Osteocyte (in vitro differentiated cells): ENCODE measurements around the gene AK9. TPM values are rescaled to one million over a fixed set of nuclear protein-coding genes. Genes with fewer than 3 reads are reported as not detected.

ENCODE experiments used
- DNase-seq: peaks from one replicate; pipeline ENCODE4 v3.0.0; 2021; ENCODE audit warnings: mixed read lengths; ENCODE audit not compliant: unreplicated experiment; ENCODE audit errors: extremely low spot score
- H3K27ac Mint-ChIP-seq: one replicate; pipeline ENCODE4 v1.8.0; 2021; ENCODE audit warnings: mild to moderate bottlenecking, mixed read lengths; ENCODE audit not compliant: unreplicated experiment
- H3K27me3 Mint-ChIP-seq: one replicate; pipeline ENCODE4 v1.8.0; 2021; ENCODE audit warnings: mixed read lengths; ENCODE audit not compliant: unreplicated experiment
- H3K36me3 Mint-ChIP-seq: one replicate; pipeline ENCODE4 v1.8.0; 2021; ENCODE audit warnings: mixed read lengths; ENCODE audit not compliant: unreplicated experiment
- H3K4me1 Mint-ChIP-seq: one replicate; pipeline ENCODE4 v1.8.0; 2021; ENCODE audit warnings: mixed read lengths; ENCODE audit not compliant: unreplicated experiment
- H3K4me3 Mint-ChIP-seq: one replicate; pipeline ENCODE4 v1.8.0; 2021; ENCODE audit warnings: mild to moderate bottlenecking, moderate library complexity, mixed read lengths; ENCODE audit not compliant: unreplicated experiment
- H3K9me3 Mint-ChIP-seq: one replicate; pipeline ENCODE4 v1.8.0; 2021; ENCODE audit warnings: mixed read lengths; ENCODE audit not compliant: unreplicated experiment
- CTCF ChIP-seq: fragments of 200-600 bp; sonication (generic); IDR thresholded peaks from 2 replicates; pipeline ENCODE4 v1.5.0; 2021; ENCODE audit warnings: antibody characterized with exemption, mild to moderate bottlenecking, moderate library complexity
- total RNA-seq: library from RNA; stranded (reverse); gene quantifications from 2 replicates; pipeline ENCODE4 v1.2.1, GENCODE V29; 2021

The AK9 gene
- total RNA-seq, 1 donor from 2014 or later, result 5.3 TPM

- Mint-ChIP-seq H3K9me3 (no peaks in the 10 kb centered on the region), H3K27me3 (peaks cover 31% of the 10 kb centered on the region)
- no peak for DNase-seq
These were observed 179.2 kb downstream of the AK9 start for GRCh38 chr6:109511832-109512231.

DNA sequence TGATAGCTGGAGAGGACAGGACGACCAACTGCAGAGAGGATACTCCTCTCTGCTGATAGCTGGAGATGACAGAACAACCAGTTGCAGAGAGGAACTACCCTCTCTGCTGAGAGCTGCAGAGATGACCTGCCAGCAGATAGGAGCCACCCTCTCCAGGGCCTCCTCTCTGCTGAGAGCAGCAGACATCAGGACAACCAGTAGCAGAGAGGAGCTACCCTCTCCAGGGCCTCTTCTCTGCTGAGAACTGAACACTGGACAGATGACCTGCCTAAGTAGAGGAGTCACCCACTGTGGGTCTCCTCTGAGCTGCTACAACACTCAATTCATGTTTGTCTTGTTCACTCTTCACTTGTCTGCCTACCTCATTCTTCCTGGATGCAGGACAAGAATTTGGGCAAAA is 180.6 kb downstream of the AK9 start:
- DNase-seq, result no peak
- no peaks in the 10 kb centered on the region for H3K36me3 Mint-ChIP-seq
- H3K27ac Mint-ChIP-seq, result no peak overlapping the region
- no peak for TF ChIP-seq CTCF
- H3K27me3 Mint-ChIP-seq, result peaks cover 29% of the 10 kb centered on the region
- H3K4me3 Mint-ChIP-seq, result no peak overlapping the region
- no peaks in the 10 kb centered on the region for H3K4me1 Mint-ChIP-seq
- H3K9me3 Mint-ChIP-seq, result no peaks in the 10 kb centered on the region

More at GRCh38 chr6:109511832-109512231, 179.2 kb downstream of the AK9 start:
- no peaks in the 10 kb centered on the region for H3K36me3 Mint-ChIP-seq
- no peaks in the 10 kb centered on the region for H3K4me1 Mint-ChIP-seq
- H3K4me3 Mint-ChIP-seq, result no peak overlapping the region
- no peak for TF ChIP-seq CTCF
- no peak overlapping the region for H3K27ac Mint-ChIP-seq

DNA sequence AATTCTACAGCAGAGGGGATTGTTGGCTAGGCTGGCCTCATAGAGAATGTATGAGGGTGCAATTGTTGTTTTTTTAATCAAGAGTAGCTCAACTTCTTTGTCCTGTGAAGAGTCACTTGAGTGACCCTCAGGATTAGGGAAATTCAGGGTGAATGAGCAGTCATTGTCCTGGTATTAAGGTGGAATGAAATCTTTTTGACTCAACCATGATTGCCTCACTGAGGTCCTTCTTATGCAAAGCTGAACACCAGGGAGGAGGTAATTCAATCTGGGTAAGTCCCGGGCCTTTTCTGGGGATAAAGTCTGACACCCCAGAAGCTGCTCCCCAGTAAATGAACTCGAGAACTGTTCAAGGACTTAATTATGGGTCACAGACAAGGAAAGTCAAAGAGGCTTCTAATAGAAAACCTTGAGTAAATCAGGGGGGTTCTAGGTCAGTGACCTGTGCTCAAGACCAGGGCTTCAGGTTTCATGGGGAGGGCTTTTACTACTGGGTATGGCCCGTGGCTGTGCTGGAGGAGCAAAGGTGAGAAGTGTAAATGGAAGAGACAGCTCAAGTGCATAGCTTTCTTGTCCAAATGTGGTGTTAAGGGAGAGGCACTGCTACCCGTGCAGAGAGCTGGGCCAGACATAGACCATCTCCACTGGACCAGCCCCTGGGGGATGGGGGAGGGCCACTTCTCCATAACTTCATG is 182.7 kb downstream of the AK9 start:
- Mint-ChIP-seq H3K27ac (no peak overlapping the region), H3K36me3 (no peaks in the 10 kb centered on the region), H3K4me3 (no peak overlapping the region), H3K27me3 (peaks cover 26% of the 10 kb centered on the region), H3K9me3 (no peaks in the 10 kb centered on the region), H3K4me1 (no peaks in the 10 kb centered on the region)
- TF ChIP-seq CTCF, result no peak
- DNase-seq, result no peak

- H3K36me3 Mint-ChIP-seq, result no peaks in the 10 kb centered on the region
- no peaks in the 10 kb centered on the region for H3K4me1 Mint-ChIP-seq
- no peak overlapping the region for H3K27ac Mint-ChIP-seq
- H3K4me3 Mint-ChIP-seq, result no peak overlapping the region
- no peak for DNase-seq
- TF ChIP-seq CTCF, result no peak
- no peaks in the 10 kb centered on the region for H3K9me3 Mint-ChIP-seq
- peaks cover 29% of the 10 kb centered on the region for H3K27me3 Mint-ChIP-seq
These were observed 183.4 kb downstream of the AK9 start for GRCh38 chr6:109507490-109508072.

DNA sequence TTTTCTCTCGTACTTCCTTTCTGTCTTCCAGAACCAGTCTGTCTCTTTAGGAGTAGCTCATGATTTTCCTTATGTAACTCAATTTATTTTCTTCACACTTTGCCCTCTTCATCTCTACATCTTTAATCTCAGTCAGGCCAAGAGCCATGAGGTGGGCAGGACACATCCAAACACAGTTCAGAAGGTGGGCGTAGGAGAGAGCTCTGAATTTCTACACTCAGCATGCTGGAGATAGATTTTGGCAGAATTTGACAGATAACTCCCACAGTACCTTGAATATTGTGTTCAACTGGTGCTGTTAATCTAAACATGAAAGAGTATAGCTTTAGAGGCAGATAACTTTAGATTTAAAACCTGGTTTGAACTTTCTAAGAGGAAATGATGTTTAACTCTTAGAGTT is 184.2 kb downstream of the AK9 start:
- no peaks in the 10 kb centered on the region for H3K9me3 Mint-ChIP-seq

More for the DNA sequence above, 184.2 kb downstream of the AK9 start:
- no peak for DNase-seq
- H3K4me3 Mint-ChIP-seq, result no peak overlapping the region
- H3K27me3 Mint-ChIP-seq, result peaks cover 31% of the 10 kb centered on the region
- no peak for TF ChIP-seq CTCF
- no peak overlapping the region for H3K27ac Mint-ChIP-seq
- no peaks in the 10 kb centered on the region for H3K4me1 Mint-ChIP-seq
- no peaks in the 10 kb centered on the region for H3K36me3 Mint-ChIP-seq
